WI38 (cell line): ENCODE results near the gene ZHX3.

Source experiments
- H3K4me3 ChIP-seq: 2 replicates; pipeline ENCODE4 v1.5.1; 2011; ENCODE audit warnings: low read depth, mild to moderate bottlenecking, control low read depth, low read length
- TF ChIP-seq, protein P1 (sequence below): IDR thresholded peaks from 2 replicates; pipeline ENCODE4 v1.5.1; 2012; ENCODE audit warnings: low read depth, mild to moderate bottlenecking, control low read depth, low read length

The ZHX3 gene

DNA sequence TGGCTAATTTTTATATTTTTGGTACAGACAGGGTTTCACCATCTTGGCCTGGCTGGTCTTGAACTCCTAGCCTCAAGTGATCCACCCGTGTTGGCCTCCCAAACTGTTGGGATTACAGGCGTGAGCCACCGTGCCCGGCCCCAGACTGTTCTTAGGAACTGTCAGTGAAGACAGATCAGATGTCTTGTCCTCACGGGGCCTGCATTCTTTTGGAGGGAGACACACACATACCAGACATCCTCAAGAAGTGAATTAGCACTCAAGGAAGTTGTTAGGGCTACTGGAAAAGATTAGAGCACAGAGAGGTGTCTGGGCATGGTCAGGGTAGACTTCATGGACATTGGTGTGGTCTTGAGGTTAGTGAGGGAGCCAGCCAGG lies 12.8 kb upstream of the ZHX3 start:
- no peak overlapping the region for H3K4me3 ChIP-seq
- TF ChIP-seq, protein P1, sequence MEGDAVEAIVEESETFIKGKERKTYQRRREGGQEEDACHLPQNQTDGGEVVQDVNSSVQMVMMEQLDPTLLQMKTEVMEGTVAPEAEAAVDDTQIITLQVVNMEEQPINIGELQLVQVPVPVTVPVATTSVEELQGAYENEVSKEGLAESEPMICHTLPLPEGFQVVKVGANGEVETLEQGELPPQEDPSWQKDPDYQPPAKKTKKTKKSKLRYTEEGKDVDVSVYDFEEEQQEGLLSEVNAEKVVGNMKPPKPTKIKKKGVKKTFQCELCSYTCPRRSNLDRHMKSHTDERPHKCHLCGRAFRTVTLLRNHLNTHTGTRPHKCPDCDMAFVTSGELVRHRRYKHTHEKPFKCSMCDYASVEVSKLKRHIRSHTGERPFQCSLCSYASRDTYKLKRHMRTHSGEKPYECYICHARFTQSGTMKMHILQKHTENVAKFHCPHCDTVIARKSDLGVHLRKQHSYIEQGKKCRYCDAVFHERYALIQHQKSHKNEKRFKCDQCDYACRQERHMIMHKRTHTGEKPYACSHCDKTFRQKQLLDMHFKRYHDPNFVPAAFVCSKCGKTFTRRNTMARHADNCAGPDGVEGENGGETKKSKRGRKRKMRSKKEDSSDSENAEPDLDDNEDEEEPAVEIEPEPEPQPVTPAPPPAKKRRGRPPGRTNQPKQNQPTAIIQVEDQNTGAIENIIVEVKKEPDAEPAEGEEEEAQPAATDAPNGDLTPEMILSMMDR = no peak

DNA sequence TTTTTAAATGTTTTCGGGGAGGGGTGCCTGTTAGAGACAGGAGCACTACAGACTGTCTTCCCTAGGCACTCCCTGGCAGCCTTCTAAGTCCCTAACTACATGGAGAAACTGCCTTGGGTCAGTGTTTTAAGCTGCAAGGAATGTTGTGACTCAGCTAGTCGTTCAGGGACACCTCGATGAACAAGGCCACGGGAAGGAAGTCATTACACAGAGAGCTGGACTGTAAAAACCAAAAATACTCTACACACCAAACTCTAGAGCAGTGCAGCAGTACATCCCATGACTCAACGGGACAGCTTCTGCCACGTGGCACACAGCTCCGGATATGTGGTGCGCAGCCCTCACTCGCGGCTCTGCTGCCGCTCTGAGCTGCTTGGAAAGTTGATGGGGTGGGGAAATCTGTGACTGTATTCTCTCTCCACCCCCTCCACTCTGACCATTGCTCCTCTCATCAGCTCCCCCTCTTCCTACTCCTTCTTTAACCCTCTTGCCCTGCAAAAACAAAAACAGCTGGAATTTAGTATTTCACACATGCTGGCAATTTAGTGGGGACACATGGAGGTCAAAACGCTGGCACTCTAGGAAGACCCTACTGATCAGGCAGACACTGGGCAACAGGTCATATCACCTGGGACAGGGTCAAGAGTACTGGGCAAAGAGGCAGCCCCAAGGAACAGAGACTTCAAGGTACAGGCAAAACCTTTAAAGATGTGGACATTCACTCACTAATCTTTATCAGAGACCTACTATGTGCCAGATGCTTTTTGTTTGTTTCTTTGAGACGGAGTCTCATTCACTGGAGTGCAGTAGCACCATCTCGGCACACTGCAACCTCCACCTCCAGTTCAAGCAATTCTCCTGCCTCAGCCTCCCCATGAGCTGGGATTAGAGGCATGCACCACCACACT lies 12.2 kb upstream of the ZHX3 start:
- H3K4me3 ChIP-seq = peak overlapping the region; percentile 8; the same call in 1 of the 2 replicates
- TF ChIP-seq, protein P1 = no peak

DNA sequence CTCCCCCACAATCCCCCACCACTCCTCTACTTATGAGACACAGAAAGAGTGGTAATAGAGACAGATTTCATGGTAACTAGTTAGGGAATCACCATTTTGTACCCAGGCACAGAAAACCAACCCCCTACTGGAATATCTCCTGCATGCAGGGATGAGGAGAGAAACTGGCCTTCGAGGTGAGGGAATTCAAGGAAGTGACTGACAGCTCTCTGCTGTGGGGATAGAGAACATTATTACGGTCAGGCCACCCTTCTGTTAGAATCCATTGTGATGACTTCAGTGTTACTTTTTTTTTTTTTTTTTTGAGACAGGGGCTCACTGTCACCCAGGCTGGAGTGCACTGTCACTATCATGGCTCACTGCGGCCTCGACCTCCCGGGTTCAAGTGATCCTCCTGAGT lies 9.6 kb upstream of the ZHX3 start:
- TF ChIP-seq, protein P1 = no peak

DNA sequence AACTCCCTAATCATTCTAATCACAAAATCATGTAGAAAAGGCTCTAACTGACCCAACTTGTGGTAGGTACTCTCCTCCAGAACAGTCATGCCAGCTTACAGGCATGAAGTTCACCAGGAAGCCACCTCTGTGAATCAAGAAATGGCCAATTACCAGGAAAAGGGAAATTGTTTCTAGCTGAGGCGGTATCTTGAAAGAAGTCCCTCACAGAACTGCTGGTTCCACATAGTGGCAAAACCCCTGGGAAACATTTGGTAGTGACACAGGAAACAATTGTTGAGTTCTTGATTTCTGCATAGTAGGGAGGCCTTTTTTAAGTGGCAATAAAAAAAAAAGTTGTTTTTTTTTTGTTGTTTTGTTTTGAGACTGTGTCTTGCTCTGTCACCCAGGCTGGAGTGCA lies 3.4 kb upstream of the ZHX3 start:
- H3K4me3 ChIP-seq = no peak overlapping the region
- TF ChIP-seq, protein P1 = no peak

More for the DNA sequence above, 9.6 kb upstream of the ZHX3 start:
- no peak overlapping the region for H3K4me3 ChIP-seq

DNA sequence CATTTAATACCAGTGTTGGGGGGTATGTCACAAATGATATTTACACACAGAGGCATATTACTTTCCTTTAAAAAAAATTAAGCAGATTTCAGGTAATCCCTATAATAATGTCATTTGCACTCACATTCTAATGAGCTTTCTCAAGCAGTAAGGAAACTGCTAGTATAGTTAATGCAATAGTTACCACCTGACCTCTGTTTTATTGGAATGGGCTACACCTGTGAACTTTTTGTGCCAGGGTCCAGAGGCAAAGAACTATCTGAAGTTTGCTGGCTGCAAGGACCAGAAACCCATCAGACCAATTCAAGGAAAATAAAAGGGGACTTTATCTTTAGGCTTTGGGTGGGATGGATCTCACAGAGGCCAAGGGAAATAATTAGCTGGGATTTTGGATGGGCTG lies 2.9 kb upstream of the ZHX3 start:
- H3K4me3 ChIP-seq = no peak overlapping the region
- TF ChIP-seq, protein P1 = no peak

DNA sequence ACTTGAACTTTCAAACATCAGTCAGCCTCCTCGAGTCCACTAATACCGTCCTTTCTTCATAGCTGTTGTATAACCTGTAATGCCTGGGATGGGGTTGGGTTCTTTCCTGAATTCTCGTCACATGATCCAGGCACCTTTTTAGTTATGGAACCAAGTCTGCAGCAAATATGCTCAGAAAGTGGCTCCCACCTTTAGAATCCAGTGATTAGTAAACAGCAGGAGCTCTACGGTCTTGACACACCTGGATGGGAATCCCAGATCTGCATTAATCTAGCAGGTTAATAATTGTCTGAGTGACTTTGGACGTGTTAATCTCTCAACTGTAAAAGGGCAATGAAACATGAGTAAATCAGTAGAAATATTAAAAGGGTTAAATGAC lies 729 bp upstream of the ZHX3 start:
- TF ChIP-seq, protein P1 = no peak
- H3K4me3 ChIP-seq = peak overlapping the region; percentile 74
